SKM-1 (cell line): ENCODE results near the gene EXOC3L2.

Experiments
- DNase-seq: peaks from one replicate; lab custom pipeline; 2025; ENCODE audit not compliant: unreplicated experiment; lab: John Stamatoyannopoulos, UW

EXOC3L2 gene

DNA sequence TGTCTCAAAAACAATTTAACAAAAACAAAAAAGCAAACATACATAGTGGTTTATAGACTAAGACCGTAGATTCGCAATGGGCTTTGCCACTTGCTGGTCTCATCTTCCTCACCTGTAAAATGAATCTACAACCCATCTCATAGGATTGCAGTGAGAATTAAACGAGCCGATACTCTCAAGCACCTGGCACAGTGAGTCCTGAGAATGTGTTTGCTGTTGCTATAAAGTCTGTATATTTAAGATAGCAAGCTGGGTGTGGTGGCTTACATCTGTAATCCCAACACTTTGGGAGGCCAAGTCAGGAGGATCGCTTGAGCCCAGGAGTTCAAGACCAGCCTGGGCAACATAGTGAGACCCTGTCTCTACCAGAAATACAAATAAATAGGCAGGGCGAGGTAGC lies 22.5 kb downstream of the EXOC3L2 start:
- no peak for DNase-seq

DNA sequence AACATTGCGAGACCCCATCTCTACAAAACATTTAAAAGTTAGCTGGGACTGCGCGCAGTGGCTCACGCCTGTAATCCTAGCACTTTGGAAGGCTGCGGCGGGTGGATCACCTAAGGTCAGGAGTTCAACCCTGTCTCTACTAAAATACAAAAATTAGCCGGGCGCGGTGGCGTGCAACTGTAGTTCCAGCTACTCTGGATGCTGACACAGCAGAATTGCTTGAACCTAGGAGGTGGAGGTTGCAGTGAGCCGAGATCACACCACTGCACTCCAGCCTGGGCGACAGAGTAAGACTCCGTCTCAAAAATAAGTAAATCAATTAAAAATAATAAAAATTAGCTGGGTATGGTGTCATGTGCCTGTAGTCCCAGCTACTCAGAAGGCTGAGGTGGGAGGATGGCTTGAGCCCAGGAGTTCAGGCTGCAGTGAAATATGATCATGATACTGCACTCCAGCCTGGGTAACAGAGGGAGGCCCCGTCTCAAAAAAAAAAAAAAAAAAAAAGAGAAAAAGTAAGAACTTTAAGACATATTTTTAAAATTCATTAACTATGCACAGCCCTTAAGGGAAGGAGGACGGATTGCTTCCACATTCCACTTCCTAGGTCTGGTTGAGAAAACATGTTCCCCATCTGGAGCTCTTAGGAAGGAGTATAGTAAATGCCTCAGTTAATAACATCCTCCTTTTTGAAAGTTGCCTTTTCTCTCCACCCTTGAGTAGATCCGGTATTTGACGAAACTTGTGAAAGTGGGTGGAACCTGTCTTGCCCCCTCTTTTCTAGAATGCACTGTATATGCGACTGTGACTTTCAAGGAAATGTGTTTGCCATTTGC lies 26.1 kb downstream of the EXOC3L2 start:
- DNase-seq, result no peak

DNA sequence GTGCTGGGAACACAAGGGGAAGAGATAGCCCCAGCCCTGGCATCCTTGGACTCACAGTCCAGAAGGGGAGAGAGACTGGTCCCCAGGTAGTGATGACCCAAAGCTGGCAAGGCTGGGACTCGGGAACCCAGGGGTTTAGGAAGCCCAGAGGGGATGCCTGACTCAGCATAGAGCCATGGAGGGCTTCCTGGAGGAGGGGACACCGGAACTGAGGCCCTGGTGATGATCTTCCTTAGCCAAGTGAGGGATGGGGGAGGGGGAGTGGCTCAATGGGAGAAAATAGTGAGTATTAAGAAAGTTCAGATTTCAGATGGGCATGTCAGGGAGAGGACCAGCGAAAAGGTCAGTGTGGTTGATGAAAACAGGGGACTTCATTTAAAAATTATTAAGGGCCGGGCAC lies 26.8 kb downstream of the EXOC3L2 start:
- DNase-seq, result no peak

DNA sequence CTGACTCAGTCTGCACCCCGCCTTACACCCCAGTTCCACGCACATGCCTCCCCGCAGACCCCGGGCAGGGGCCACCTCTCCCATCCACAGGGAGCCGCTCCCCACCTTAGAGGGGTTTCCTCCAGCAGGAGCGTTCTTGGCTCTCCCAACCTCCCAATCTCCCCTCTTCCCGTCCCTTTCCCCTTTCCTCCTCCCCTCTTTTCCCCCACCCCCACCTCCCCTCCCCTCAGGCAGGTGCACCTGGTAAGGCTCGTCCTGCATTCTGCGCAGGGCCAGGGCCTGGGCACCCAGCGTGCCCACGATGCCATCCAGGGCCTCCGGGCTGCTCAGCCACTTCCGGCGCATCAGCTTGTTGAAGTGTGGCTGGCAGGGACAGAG lies 27.3 kb downstream of the EXOC3L2 start:
- DNase-seq, result no peak

DNA sequence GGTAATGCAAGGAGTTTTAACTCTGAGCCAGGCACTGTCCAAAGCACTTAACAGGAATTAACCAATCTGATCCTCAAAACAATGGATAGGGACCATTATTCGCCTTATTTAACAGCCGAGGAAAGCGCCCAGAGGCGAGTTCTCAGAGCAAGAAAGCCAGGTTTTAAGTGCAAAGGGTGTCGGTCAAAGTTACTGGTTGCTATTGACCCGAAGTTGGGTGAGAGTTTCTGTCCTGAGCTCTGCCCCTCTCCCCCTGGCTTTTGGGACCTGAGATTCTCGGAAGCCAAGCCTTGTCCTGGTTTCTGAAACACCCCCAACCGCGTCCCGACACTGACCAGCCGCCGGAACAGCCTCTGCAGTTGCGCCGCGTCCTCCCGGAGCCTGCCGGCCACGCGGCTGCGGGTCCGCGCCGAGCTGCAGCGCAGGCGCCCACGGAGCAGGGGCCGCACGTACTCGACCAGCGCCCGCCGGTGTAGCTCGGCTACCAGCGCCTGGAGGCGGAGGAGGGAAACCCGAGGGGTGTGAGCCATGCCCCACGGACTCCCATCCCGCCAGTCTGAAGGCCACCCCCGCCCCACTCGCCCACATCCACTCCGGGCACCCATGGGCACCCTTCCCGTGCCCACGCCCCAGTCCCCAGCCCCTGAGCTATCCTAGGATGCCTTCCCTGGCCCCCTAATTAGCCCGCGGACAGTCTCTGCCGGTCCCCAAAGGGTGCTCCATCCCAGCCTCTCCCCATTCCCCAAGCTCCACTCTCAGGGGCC lies 27.8 kb downstream of the EXOC3L2 start:
- DNase-seq, result no peak

DNA sequence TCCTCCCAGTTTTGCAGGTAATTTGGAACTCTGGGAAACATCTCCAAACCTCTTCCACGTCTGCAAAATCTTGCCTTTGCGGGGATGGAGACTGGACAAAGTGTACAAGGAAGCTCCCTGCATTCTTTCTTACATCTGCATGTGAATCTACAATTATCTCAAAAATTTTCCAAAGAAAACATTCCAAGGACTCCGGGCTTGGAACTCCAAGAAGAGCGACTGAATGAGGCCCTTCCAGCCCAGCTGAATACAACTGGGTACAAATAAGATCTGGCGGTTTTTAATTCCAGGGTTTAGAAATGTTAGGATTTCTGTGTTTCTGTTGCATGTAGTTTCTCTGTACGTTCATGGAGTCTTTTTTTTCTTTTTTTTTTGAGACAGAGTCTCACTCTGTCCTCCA lies 28.5 kb downstream of the EXOC3L2 start:
- DNase-seq, result no peak

DNA sequence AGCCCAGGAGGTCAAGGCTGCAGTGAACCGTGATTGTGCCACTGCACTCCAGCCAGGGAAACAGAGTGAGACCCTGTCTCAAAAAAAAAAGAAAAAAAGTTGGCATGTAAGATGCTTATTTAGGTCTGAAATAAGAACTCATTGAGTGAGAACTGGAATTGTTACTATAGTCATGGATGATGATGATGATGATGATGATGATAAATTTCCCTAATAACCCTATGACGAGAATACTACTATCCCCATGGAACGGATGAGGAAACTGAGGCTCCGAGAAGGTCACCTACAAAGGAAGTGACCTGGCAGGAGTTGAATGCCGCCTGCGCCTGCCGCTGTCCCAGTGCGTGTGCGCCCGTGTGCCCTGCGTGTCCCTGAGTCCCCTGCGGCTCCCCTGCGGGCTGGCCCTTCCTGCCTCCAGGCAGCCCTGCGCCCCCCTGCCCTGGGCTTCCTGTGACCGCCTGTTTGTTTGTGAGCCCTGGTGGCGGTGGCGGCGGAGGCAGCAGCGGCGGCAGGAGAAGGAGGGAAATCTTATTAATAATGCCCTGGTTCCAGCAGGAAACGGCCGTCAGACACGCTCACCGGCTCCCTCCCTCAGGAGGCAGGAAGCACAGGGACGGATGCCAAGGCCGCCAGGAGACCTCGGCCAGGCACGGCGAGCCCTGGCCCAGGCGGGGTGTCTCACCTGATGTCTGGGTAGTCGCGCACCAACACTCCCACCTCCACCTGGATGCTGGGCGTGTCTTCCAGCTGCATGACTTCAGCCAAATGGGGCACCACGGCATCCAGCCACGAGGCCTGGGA lies 29.6 kb downstream of the EXOC3L2 start:
- DNase-seq, result no peak

DNA sequence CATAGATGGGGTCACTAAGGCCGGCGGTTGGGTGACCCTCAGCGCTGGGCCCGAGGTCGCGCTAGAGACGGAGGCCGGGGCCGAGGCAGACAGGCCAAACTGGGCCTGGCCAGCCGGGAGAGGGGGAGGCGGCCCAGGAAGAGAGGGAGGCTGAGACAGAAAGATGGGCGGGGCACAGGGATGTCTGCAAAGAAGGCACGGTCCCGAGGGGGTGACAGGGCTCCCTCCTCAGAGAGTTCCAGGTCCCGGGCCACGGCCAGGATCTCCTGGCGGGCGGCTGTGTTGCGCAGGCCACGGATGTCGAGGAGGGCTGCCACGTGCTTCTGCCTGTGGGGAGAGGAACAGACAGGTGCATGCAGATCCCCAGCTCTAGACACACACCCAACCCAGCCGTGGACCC lies 32.2 kb downstream of the EXOC3L2 start:
- DNase-seq, result no peak

DNA sequence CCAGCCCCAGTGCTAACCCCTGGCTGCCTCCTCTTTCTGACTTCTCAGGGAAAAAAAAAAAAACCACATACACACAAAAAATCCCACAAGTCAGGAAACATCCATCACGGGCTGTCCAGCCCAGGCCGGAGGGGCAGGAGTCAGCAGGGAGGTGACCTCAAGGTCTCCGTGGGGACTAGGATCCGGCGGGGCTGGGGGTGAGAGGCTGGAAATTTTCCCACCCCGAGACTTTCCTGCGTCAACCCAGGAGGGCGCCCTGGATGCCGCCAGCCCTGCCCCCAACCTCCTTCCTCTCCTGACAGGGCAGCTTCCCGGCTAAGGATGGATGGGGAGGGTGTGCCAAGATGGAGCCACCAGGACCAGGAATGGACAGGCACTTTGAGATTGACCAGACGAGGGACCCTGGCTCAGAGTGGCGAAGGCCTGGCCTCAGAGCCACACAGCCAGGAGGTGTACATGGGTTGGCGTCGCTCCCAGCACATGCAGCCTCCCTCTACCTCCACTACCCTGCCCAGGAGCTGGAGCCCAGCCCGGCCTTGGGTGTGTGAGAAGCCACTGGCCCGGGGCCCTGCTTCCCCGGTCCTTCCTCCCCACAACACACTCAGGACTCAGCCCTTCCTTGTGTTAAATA lies 33.3 kb downstream of the EXOC3L2 start:
- no peak for DNase-seq

DNA sequence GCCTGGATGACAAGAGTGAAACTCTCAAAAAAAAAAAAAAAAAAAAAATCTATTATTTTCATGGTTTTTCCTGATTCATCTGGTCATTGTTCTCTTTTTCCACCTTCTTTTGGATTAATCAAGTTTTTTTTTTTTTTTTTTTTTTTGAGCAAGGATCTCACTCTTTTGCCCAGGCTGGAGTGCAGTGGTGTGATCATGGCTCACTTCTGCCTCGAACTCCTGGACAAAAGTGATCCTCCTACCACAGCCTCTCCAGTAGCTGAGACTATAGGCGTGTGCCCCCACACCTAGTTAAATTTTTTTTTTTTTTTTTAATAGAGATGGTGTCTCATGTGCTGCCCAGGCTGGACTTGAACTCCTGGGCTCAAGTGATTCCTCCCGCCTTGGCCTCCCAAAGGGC lies 38.9 kb downstream of the EXOC3L2 start:
- DNase-seq, result no peak

DNA sequence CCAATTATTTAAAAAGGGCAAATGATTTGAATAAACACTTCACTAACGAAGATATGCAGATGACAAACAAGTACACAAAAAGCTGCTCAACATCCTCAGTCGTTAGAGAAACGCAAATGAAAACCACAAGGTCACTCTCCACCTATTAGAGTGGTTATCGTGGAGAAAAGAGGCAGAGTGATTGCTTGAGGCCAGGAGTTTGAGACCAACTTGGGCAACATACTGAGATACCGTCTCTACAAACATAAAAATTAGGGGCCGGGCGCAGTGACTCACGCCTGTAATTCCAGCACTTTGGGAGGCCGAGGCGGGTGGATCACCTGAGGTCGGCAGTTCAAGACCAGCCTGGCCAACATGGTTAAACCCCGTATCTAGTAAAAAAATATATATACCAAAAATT lies 39.4 kb downstream of the EXOC3L2 start:
- DNase-seq, result no peak

DNA sequence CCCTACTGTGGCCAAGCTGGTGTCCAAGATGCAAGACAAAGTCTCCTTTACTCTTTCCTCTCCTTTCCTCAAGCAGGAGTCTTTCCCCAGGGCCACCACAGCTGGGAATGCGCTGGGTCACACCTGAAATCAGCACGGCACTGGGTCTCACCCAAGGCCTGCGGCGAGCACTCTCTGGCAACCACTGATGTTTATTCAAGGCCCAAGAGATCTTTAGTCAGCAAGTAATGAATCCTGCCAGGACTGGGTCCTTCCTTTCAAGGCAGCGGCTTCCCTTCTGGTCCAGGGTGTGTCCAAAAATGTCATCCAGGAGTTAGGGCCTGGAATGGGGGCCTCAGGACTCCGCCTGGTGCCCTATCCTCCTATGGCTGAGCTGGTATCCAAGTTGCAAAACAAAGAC lies 42.6 kb downstream of the EXOC3L2 start:
- DNase-seq, result no peak

DNA sequence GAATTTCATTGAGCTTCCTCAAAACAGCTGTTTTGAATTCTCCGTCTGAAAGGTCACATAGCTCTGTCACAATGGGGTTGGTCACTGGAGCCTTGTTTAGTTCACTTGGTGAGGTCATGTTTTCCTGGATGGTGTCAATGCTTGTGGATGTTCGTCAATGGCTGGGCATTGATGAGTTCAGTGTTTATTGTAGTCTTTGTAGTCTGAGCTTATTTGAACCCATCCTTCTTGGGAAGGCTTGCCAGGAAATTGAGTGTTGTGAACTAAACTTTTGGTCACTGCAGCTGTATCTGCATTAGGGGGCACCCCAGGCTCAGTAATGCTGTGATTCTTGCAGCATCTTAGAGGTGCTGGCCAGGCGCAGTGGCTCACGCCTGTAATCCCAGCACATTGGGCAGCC lies 44.6 kb downstream of the EXOC3L2 start:
- no peak for DNase-seq

DNA sequence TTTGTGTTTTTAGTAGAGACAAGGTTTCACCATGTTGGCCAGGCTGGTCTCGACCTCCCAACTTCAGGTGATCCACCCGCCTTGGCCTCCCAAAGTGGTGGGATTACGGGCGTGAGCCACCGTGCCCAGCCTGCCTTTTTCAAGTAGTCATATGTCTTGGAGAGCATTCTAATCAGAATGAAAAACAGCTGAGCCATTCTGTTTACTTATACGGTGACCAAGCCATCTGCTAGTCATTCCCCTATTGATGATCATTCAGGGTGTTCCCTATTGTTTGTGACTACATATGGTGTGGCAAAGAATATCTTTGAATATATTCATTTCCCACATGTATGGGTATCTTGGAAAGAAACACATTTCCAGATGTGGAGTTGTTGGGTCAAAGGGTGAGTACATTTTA lies 49.4 kb downstream of the EXOC3L2 start:
- no peak for DNase-seq

DNA sequence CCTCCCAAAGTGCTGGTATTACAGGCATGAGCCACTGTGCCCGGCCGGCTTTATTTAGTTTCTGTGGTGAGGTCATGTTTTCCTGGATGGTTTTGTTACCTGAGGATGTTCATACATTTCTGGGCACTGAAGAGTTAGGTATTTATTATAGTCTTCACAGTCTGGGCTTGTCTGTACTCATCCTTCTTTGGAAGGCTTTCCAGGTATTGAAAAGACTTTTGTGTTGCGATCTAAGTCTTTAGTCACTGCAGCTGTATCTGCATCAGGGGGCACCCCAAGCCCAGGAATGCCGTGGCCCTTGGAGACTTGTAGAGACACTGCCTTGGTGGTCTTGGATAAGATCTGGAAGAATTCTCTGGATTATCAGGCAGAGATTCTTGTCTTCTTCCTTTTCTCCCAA lies 53.8 kb downstream of the EXOC3L2 start:
- DNase-seq, result no peak

DNA sequence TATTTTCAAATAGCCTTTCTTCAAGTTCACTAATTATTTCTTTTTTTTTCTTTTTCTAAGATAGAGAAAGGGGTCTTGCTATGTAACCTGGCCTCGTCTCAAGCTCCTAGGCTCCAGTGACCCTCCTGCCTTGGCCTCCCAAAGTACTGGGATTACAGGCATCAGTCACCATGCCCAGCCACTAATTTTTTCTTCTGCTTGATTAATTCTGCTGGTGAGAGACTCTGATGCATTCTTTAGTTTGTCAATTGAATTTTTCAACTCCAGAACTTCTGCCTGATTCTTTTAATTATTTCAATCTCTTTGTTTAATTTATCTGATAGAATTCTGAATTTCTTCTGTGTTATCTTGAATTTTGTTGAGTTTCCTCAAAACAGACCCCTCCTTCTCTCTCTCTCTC lies 55.2 kb downstream of the EXOC3L2 start:
- no peak for DNase-seq

DNA sequence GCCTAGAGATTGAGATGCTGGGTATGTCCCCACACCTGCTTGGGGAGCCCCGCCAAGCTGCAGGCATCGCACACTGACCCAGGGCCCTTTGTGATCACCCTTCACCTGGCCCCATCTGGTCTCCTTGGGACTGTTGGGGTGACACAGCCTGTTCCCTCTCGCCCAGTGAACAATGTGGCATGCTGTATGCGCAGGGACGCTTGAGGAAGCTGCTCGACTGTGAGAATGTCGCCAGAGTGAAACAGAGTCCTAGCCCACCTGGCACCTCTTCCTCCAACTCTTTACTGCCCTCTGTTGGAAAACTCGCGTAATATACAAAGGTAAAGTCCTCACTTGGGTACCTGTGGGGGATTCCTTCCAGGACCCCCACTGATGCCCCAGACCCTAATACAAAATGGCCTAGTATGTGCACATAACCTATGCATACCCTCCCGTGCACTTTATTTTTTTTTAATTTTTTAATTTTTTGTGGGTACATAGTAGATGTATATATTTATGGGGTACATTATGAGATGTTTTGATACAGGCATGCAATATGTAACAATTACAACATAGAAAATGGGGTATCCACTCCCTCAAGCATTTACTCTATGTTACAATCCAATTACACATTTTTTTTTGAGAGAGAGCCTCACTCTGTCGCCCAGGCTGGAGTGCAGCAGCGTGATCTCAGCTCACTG lies 57.6 kb downstream of the EXOC3L2 start:
- DNase-seq, result no peak

DNA sequence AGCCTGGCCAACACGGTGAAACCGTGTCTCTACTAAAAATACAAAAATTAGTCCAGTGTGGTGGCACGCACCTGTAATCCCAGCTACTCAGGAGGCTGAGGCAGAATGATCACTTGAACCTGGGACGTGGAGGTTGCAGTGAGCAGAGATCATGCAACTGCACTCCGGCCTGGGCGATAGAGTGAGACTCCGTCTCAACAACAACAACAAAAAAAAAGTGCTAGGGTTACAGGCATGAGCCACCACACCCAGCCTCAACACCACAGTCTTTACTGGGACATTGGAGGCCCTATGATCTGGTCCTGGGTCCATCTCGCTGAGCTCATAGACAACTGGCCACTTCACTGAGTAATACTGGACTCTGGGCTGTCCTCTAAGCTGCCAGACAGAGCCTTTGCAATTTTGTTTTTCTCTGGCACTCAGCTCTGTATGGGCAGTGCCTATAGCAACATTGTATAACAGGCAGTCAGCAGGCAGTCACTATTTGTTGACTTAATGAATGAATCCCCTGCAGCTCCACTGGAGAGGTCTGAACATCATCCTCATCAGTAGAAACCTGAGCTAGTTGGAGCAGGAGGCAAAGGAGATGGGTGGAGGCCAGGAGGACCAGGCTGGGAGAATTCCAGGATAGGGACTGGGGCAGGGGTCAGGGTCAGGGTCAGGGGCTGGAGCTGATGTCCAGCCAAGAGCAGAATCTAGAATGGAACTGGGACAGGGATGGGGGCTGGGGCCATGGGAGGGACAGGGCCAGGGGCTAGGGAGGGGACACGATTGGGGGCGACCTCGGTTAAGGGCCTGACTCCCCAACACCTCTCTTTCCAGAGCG lies 58.5 kb downstream of the EXOC3L2 start:
- no peak for DNase-seq

DNA sequence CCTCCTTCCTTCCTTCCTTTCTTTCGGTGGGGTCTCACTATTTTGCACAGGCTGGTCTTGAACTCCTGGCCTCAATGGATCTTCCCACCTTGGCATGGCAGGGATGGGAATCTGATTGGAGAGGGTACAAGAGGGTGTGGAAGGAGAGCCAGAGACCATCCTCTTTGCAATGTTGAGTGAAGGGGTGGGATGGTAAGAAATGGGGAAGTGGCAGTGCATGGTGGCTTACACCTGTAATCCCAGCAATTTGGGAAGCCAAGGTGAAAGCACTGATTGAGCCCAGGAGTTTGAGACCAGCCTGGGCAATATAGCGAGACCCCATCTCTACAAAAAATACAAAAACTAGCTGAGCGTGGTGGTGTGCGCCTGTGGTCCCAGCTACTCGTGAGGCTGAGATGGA lies 61.1 kb downstream of the EXOC3L2 start:
- no peak for DNase-seq

DNA sequence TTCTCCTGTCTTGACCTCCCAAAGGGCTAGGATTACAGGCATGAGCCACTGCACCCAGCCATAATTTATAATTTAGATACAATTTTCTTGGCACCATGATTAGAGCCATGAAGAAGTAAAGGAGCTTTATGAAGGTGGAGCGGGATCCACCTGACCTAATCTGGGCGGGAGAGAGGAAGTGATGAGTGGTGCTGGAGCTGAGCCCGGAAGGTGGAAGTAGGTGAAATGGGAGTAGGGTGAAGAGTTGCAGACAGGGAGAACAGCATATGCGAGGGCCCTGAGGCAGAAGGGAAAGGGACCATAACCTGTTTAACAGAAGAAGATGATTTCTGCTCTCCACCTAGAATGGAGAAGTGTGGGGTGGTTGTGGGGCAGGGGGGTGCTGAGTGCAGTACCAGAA lies 62.4 kb downstream of the EXOC3L2 start:
- no peak for DNase-seq
